ENCODE results near the gene ASPM.

- TF ChIP-seq CTCF (IDR thresholded peaks at IDR 0.05; ENCODE audit: low read depth, low read length, missing input control) (peak; percentile 45), FOXA1 (IDR thresholded peaks at IDR 0.05) (no peak), ATF3 (IDR thresholded peaks at IDR 0.05) (no peak), REST (IDR thresholded peaks at IDR 0.05) (no peak), RXRA (IDR thresholded peaks at IDR 0.05) (no peak), JUND (IDR thresholded peaks at IDR 0.05) (no peak), GABPA (IDR thresholded peaks at IDR 0.05 in 1 of 2, conservative IDR thresholded peaks at IDR 0.05 in 1 of 2) (no peak)
Observed at GRCh38 chr1:197180252-197180878, 33.9 kb upstream of the ASPM start.
